Liver (tissue), 9 donors: ENCODE results near the gene M1AP. TPM values are rescaled to one million over a fixed set of nuclear protein-coding genes. Genes with fewer than 3 reads are reported as not detected.

ENCODE experiments used
- DNase-seq: peaks from one replicate; pipeline ENCODE4 v3.0.0-alpha.2; 2017; ENCODE audit warnings: low spot score
- H3K27ac ChIP-seq, 2 donors: one replicate each; pipeline ENCODE4 v1.7.0; 2013; ENCODE audit warnings: inconsistent platforms in 2 of 2, low read length in 2 of 2, control low read depth in 1 of 2, low read depth in 1 of 2, mild to moderate bottlenecking in 1 of 2
- H3K27me3 ChIP-seq, 4 donors: one replicate each; pipeline versions ENCODE4 v1.6.1 to v1.7.0; 2013; ENCODE audit warnings: low read length in 3 of 4, inconsistent platforms in 1 of 4, mild to moderate bottlenecking in 1 of 4, moderate library complexity in 1 of 4; ENCODE audit not compliant: control insufficient read depth in 4 of 4, insufficient read depth in 4 of 4
- H3K36me3 ChIP-seq, 4 donors: one replicate each; pipeline versions ENCODE4 v1.6.1 to v1.7.0; 2013; ENCODE audit warnings: low read length in 3 of 4, mild to moderate bottlenecking in 3 of 4, low read depth in 1 of 4, moderate library complexity in 1 of 4; ENCODE audit not compliant: control insufficient read depth in 4 of 4, insufficient read depth in 3 of 4
- H3K4me1 ChIP-seq, 4 donors: one replicate each; pipeline versions ENCODE4 v1.6.1 to v1.7.0; 2013; ENCODE audit warnings: low read length in 3 of 4, mild to moderate bottlenecking in 3 of 4, moderate library complexity in 1 of 4; ENCODE audit not compliant: control insufficient read depth in 4 of 4, insufficient read depth in 4 of 4
- H3K4me3 ChIP-seq, 3 donors: one replicate each; pipeline versions ENCODE4 v1.6.1 to v1.7.0; 2013; ENCODE audit warnings: low read length in 3 of 3, control low read depth in 1 of 3, low read depth in 1 of 3, mild to moderate bottlenecking in 1 of 3
- H3K9ac ChIP-seq, 2 donors: one replicate each; pipeline ENCODE4 v1.7.0; 2013; ENCODE audit warnings: low read length in 2 of 2, mild to moderate bottlenecking in 2 of 2, moderate library complexity in 2 of 2, control low read depth in 1 of 2, low read depth in 1 of 2
- H3K9me3 ChIP-seq, 4 donors: one replicate each; pipeline versions ENCODE4 v1.6.1 to v1.7.0; 2013; ENCODE audit warnings: low read length in 3 of 4; ENCODE audit not compliant: control insufficient read depth in 4 of 4
- ATF3 ChIP-seq: IDR thresholded peaks from 2 replicates; pipeline ENCODE4 v1.6.1; 2016; ENCODE audit warnings: antibody characterized with exemption
- CTCF ChIP-seq: fragments of 150-350 bp; IDR thresholded peaks from 2 replicates; pipeline ENCODE4 v1.5.1; 2017; ENCODE audit warnings: improper control_type of control experiment, low read depth, low read length; ENCODE audit not compliant: missing input control
- EGR1 ChIP-seq, 2 donors: IDR thresholded peaks; 2 replicates each; pipeline ENCODE4 v1.6.1; 2016 to 2018; ENCODE audit warnings: antibody characterized with exemption in 2 of 2, low read depth in 2 of 2
- FOXA1 ChIP-seq: IDR thresholded peaks from 2 replicates; pipeline ENCODE4 v1.6.1; 2016; ENCODE audit warnings: antibody characterized with exemption
- FOXA2 ChIP-seq: IDR thresholded peaks from 2 replicates; pipeline ENCODE4 v1.6.1; 2016; ENCODE audit warnings: antibody characterized with exemption
- GABPA ChIP-seq, 2 donors: IDR thresholded peaks in 1 of 2; conservative IDR thresholded peaks in 1 of 2; 2 replicates each; pipeline ENCODE4 v1.6.1; 2016; ENCODE audit warnings: antibody characterized with exemption in 2 of 2, mild to moderate bottlenecking in 1 of 2, moderate library complexity in 1 of 2
- HNF4A ChIP-seq, 2 donors: conservative IDR thresholded peaks; 2 replicates each; pipeline ENCODE4 v1.6.1; 2016; ENCODE audit warnings: antibody characterized with exemption in 2 of 2, mild to moderate bottlenecking in 2 of 2
- HNF4G ChIP-seq: IDR thresholded peaks from 2 replicates; pipeline ENCODE4 v1.6.1; 2016; ENCODE audit warnings: antibody characterized with exemption
- MAX ChIP-seq: IDR thresholded peaks from 2 replicates; pipeline ENCODE4 v1.6.1; 2016; ENCODE audit warnings: antibody characterized with exemption
- NR2F2 ChIP-seq: IDR thresholded peaks from 2 replicates; pipeline ENCODE4 v1.6.1; 2016; ENCODE audit warnings: antibody characterized with exemption
- REST ChIP-seq: IDR thresholded peaks from 2 replicates; pipeline ENCODE4 v1.6.1; 2016; ENCODE audit warnings: antibody characterized with exemption, mild to moderate bottlenecking
- RXRA ChIP-seq, 2 donors: IDR thresholded peaks; 2 replicates each; pipeline ENCODE4 v1.6.1; 2017 to 2018; ENCODE audit warnings: antibody characterized with exemption in 2 of 2, mild to moderate bottlenecking in 1 of 2
- SP1 ChIP-seq: IDR thresholded peaks from 2 replicates; pipeline ENCODE4 v1.6.1; 2018; ENCODE audit warnings: antibody characterized with exemption, mild to moderate bottlenecking
- TAF1 ChIP-seq: conservative IDR thresholded peaks from 2 replicates; pipeline ENCODE4 v1.6.1; 2016; ENCODE audit warnings: antibody characterized with exemption, mild to moderate bottlenecking
- ZBTB33 ChIP-seq: IDR thresholded peaks from 2 replicates; pipeline ENCODE4 v1.6.1; 2016; ENCODE audit warnings: antibody characterized with exemption
- WGBS: extraction: QIAGEN DNeasy Blood & Tissue Kit; methylation state at CpG from one replicate; pipeline ENCODE4 v1.1.7; 2013; 5-methylcytosine and 5-hydroxymethylcytosine counted together
- polyA plus RNA-seq, 2 donors: library from polyadenylated mRNA; stranded (reverse) in 1 of 2; unstranded in 1 of 2; fragments of 200-250 nt in 1 of 2; fragments of >200 nt in 1 of 2; fragmentation: Nextera tagmentation in 1 of 2; extraction: Ambion mirVana in 1 of 2; gene quantifications; one replicate each; pipeline versions ENCODE4 v1.2.1 to v1.2.3, GENCODE V29; 2013 to 2015
- total RNA-seq, 2 donors: library from RNA; depleted of rRNA; stranded (reverse); fragments of >200 nt; gene quantifications; one replicate each; pipeline ENCODE4 v1.2.3, GENCODE V29; 2014
- donor health status: healthy.
- donor health status: healthy.
- donor health status: healthy.
- donor health status: healthy.
- donor health status: healthy.

M1AP gene
- total and polyA plus RNA-seq, 4 donors, result under 0.01 to 0.38 (median 0.08) TPM

- no peak for TF ChIP-seq REST
- TF ChIP-seq EGR1 (IDR thresholded peaks at IDR 0.05; ENCODE audit: low read depth in 2 of 2), result no peak
Observed at GRCh38 chr2:74584088-74584645, 64.0 kb downstream of the M1AP start (continued).

GRCh38 chr2:74583504-74583903 lies 64.6 kb downstream of the M1AP start:
- Histone ChIP-seq H3K27ac (no peak overlapping the region), H3K36me3 (no peaks in the 10 kb centered on the region), H3K9ac (no peak overlapping the region), H3K4me1 (peaks cover 0 to 3% (median 0%) of the 10 kb centered on the region in 4 donors), H3K9me3 (no peaks in the 10 kb centered on the region), H3K27me3 (peaks cover 0 to 3% (median 0%) of the 10 kb centered on the region in 4 donors), H3K4me3 (no peak overlapping the region)
- no peak for DNase-seq
- TF ChIP-seq EGR1 (IDR thresholded peaks at IDR 0.05; ENCODE audit: low read depth in 2 of 2), result no peak
- no peak for TF ChIP-seq RXRA (IDR thresholded peaks at IDR 0.05)
- no peak for TF ChIP-seq HNF4A (conservative IDR thresholded peaks at IDR 0.05)
- no peak for TF ChIP-seq MAX
- TF ChIP-seq NR2F2, result no peak
- TF ChIP-seq ATF3, result no peak
- TF ChIP-seq HNF4G, result no peak
- no peak for TF ChIP-seq CTCF
- TF ChIP-seq SP1, result no peak
- TF ChIP-seq ZBTB33, result no peak

- no peak for TF ChIP-seq GABPA (IDR thresholded peaks at IDR 0.05 in 1 of 2, conservative IDR thresholded peaks at IDR 0.05 in 1 of 2)
- TF ChIP-seq HNF4A (conservative IDR thresholded peaks at IDR 0.05), result no peak
- no peak for TF ChIP-seq NR2F2
- no peak for TF ChIP-seq TAF1
- no peak for TF ChIP-seq RXRA (IDR thresholded peaks at IDR 0.05)
- no peak for TF ChIP-seq ATF3
- no peak for TF ChIP-seq EGR1 (IDR thresholded peaks at IDR 0.05; ENCODE audit: low read depth in 2 of 2)
- no peak for TF ChIP-seq FOXA2
- no peak for TF ChIP-seq FOXA1
- no peak overlapping the region for H3K9ac ChIP-seq
- WGBS, result 73% methylated on average over 2 of the region's 2 CpGs
Observed at GRCh38 chr2:74582184-74582583, 65.9 kb downstream of the M1AP start.

More at GRCh38 chr2:74582184-74582583, 65.9 kb downstream of the M1AP start:
- H3K27ac ChIP-seq, result no peak overlapping the region
- H3K27me3 ChIP-seq, result no peaks in the 10 kb centered on the region
- H3K4me1 ChIP-seq, result no peaks in the 10 kb centered on the region
- no peaks in the 10 kb centered on the region for H3K9me3 ChIP-seq
- H3K4me3 ChIP-seq, result no peak overlapping the region
- H3K36me3 ChIP-seq, result no peaks in the 10 kb centered on the region
- no peak for DNase-seq
